Smooth muscle cell (in vitro differentiated cells): ENCODE measurements around the gene C19orf81. TPM values are rescaled to one million over a fixed set of nuclear protein-coding genes. Genes with fewer than 3 reads are reported as not detected.

Source experiments
- DNase-seq: peaks from one replicate; lab custom pipeline; 2025; ENCODE audit not compliant: unreplicated experiment; lab: John Stamatoyannopoulos, UW
- H2AFZ ChIP-seq: fragments of 200-600 bp; sonication (generic); 2 replicates; pipeline ENCODE4 v1.6.0; 2016; ENCODE audit warnings: antibody characterized with exemption, low read depth, mild to moderate bottlenecking
- H3F3A ChIP-seq: fragments of 200-600 bp; sonication (generic); 2 replicates; pipeline ENCODE4 v1.6.0; 2017; ENCODE audit warnings: antibody characterized with exemption, low read depth
- H3K27ac ChIP-seq: fragments of 200-600 bp; sonication (generic); 2 replicates; pipeline ENCODE4 v1.5.1; 2016; ENCODE audit warnings: low read depth, mild to moderate bottlenecking
- H3K27me3 ChIP-seq: fragments of 200-600 bp; sonication (generic); 2 replicates; pipeline ENCODE4 v1.6.1; 2016; ENCODE audit warnings: low read depth, mild to moderate bottlenecking
- H3K36me3 ChIP-seq: fragments of 200-600 bp; sonication (generic); 2 replicates; pipeline ENCODE4 v1.5.1; 2016; ENCODE audit warnings: low read depth
- H3K4me1 ChIP-seq: fragments of 200-600 bp; sonication (generic); 2 replicates; pipeline ENCODE4 v1.5.1; 2016; ENCODE audit warnings: low read depth
- H3K4me2 ChIP-seq: fragments of 200-600 bp; sonication (generic); 2 replicates; pipeline ENCODE4 v1.6.0; 2016; ENCODE audit warnings: mild to moderate bottlenecking
- H3K4me3 ChIP-seq: fragments of 200-600 bp; sonication (generic); 2 replicates; pipeline ENCODE4 v1.5.1; 2016; ENCODE audit warnings: mild to moderate bottlenecking
- H3K79me2 ChIP-seq: fragments of 200-600 bp; sonication (generic); 2 replicates; pipeline ENCODE4 v1.6.0; 2016; ENCODE audit warnings: low read depth, mild to moderate bottlenecking
- H3K9ac ChIP-seq: fragments of 200-600 bp; sonication (generic); 2 replicates; pipeline ENCODE4 v1.6.0; 2016; ENCODE audit warnings: low read depth
- H3K9me3 ChIP-seq: fragments of 200-600 bp; sonication (generic); replicated peaks from 2 replicates; pipeline ENCODE4 v1.5.1; 2016; ENCODE audit warnings: low read depth
- H4K20me1 ChIP-seq: fragments of 200-600 bp; sonication (generic); 2 replicates; pipeline ENCODE4 v1.6.0; 2016; ENCODE audit warnings: low read depth
- WGBS: methylation state at CpG from one replicate; pipeline ENCODE4 v1.1.7; 2016; ENCODE audit warnings: low lambda C conversion rate; 5-methylcytosine and 5-hydroxymethylcytosine counted together
- polyA plus RNA-seq: library from polyadenylated mRNA; unstranded; fragments of >200 nt; fragmentation: Nextera tagmentation; extraction: Ambion mirVana; gene quantifications from 2 replicates; pipeline ENCODE4 v1.2.1, GENCODE V29; 2016
- total RNA-seq: library from RNA; depleted of rRNA; stranded (reverse); fragments of >200 nt; gene quantifications from 2 replicates; pipeline ENCODE4 v1.2.3, GENCODE V29; 2014
- TF ChIP-seq, protein P1 (sequence below): fragments of 200-600 bp; sonication (generic); IDR thresholded peaks from 2 replicates; pipeline ENCODE4 v1.5.1; 2017; ENCODE audit warnings: borderline replicate concordance, mild to moderate bottlenecking, antibody characterized with exemption; ENCODE audit not compliant: insufficient read depth, poor library complexity, severe bottlenecking

The C19orf81 gene
- total and polyA plus RNA-seq, 2 experiments from 2014 or later, result 1.7 to 13.5 TPM

DNA sequence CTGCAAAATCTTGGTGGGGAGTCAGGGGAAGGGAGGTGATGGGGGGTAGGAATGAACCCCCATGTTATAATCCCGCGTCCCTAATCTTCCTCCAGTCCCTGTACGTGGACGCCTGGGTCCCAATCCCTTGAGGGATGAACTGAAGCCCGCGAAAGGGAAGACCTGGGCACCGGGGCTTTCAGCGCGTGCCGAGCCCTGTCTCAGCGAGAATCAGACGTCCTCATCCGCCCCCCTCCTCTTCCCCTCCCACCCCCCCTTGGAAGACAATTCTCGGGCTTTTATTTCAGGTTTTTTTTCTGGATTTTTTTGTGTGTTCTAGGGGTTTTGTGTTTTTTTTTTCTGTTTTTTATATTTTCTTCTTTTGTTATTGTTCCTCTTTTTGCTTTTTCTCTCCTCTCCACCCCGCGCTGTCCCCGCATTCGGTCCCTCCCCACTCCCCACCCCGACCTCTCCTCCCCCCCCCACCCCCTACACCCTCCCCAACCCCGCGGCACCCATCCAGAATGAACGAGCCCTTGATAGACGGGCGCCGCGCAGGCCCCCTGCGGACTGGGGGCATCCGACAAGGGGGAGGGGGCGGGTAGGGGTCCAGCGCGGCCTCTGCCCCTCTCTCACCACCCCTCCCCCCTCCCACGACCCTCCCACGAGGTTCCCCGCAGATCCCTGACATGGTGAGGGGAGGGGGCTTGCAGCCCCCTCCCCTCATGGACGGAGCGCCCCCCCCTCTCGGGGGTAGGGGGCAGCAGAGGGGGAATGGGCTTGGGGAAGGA, 10.3 kb downstream of the C19orf81 start:
- Histone ChIP-seq H3K9me3 (no peaks in the 10 kb centered on the region), H4K20me1 (no peaks in the 10 kb centered on the region), H3K4me3 (peak overlapping the region; percentile 45), H3K36me3 (no peaks in the 10 kb centered on the region), H3K27ac (no peak overlapping the region), H3K4me2 (peak overlapping the region; percentile 85), H2AFZ (no peak overlapping the region), H3K79me2 (no peaks in the 10 kb centered on the region), H3K9ac (no peak overlapping the region), H3F3A (no peaks in the 10 kb centered on the region), H3K27me3 (no peaks in the 10 kb centered on the region), H3K4me1 (no peaks in the 10 kb centered on the region)
- WGBS, result 22% methylated on average over 14 of the region's 37 CpGs
- DNase-seq, result no peak
- TF ChIP-seq, protein P1, sequence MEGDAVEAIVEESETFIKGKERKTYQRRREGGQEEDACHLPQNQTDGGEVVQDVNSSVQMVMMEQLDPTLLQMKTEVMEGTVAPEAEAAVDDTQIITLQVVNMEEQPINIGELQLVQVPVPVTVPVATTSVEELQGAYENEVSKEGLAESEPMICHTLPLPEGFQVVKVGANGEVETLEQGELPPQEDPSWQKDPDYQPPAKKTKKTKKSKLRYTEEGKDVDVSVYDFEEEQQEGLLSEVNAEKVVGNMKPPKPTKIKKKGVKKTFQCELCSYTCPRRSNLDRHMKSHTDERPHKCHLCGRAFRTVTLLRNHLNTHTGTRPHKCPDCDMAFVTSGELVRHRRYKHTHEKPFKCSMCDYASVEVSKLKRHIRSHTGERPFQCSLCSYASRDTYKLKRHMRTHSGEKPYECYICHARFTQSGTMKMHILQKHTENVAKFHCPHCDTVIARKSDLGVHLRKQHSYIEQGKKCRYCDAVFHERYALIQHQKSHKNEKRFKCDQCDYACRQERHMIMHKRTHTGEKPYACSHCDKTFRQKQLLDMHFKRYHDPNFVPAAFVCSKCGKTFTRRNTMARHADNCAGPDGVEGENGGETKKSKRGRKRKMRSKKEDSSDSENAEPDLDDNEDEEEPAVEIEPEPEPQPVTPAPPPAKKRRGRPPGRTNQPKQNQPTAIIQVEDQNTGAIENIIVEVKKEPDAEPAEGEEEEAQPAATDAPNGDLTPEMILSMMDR, result no peak

DNA sequence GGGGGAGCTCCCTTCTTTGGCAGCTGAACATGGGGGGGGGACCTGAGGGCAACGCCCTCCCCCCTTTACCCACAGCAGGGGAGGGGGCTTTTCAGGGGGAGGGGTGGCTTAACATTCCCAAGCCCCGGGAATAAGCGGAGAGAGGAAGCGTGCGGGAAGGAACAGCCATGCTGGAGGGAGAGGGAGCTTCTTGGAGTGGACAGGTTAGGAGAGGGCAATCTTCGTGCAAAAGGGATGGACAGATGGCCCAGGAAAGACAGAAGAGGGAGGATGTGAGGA, 10.8 kb downstream of the C19orf81 start:
- Histone ChIP-seq H2AFZ (no peak overlapping the region), H4K20me1 (no peaks in the 10 kb centered on the region), H3K36me3 (no peaks in the 10 kb centered on the region), H3K27ac (no peak overlapping the region), H3K9me3 (no peaks in the 10 kb centered on the region), H3K27me3 (no peaks in the 10 kb centered on the region), H3F3A (no peaks in the 10 kb centered on the region), H3K4me1 (no peaks in the 10 kb centered on the region), H3K79me2 (no peaks in the 10 kb centered on the region), H3K9ac (no peak overlapping the region), H3K4me2 (peak overlapping the region; percentile 85), H3K4me3 (no peak overlapping the region)
- TF ChIP-seq, protein P1, result no peak
- WGBS, result 70% methylated on average over 4 of the region's 6 CpGs
- no peak for DNase-seq

DNA sequence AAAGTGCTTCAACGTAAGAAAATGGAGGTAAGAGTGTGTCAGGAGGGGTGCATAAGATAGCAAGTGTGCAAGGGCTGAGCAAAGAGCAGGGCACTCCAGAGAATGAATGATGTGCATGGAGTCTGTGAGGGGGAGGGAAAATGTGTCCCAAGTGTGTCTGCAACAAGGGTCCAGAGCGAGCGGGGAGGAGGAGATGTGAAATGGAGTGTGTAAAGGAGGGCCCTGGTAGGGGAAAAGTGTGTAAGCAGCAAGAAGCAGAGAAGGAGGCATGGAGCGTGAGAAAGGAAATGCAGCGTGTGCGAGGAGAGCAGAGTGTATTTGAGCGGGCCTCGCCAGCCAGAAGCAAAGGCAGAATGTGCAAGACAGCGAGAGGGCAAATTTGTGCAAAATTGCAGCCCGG, 11.8 kb downstream of the C19orf81 start:
- no peak overlapping the region for H3K4me3 ChIP-seq
- WGBS, result 92% methylated on average over 3 of the region's 10 CpGs
- no peak overlapping the region for H2AFZ ChIP-seq
- TF ChIP-seq, protein P1, result no peak
- no peak for DNase-seq
- H3F3A ChIP-seq, result no peaks in the 10 kb centered on the region
- no peaks in the 10 kb centered on the region for H3K79me2 ChIP-seq
- H3K4me1 ChIP-seq, result no peaks in the 10 kb centered on the region
- H3K9me3 ChIP-seq, result no peaks in the 10 kb centered on the region
- H4K20me1 ChIP-seq, result no peaks in the 10 kb centered on the region
- H3K4me2 ChIP-seq, result no peak overlapping the region
- H3K27ac ChIP-seq, result no peak overlapping the region
- no peaks in the 10 kb centered on the region for H3K36me3 ChIP-seq
- no peak overlapping the region for H3K9ac ChIP-seq
- H3K27me3 ChIP-seq, result peaks cover under 1% of the 10 kb centered on the region
